Esophagus (tissue), 2 donors: ENCODE measurements around the gene UBA7. TPM values are rescaled to one million over a fixed set of nuclear protein-coding genes. Genes with fewer than 3 reads are reported as not detected.
"Not testable (repeated sequence)": the region's sequence is repeated elsewhere in the genome, so short reads cannot be mapped to it uniquely, and the experiment has no call there.

Experiments used
- H3K27ac ChIP-seq, 2 donors: one replicate each; pipeline ENCODE4 v1.5.1; 2013; ENCODE audit warnings: low read depth in 2 of 2, mild to moderate bottlenecking in 2 of 2, inconsistent platforms in 1 of 2, low read length in 1 of 2, moderate library complexity in 1 of 2
- H3K27me3 ChIP-seq, 2 donors: one replicate each; pipeline ENCODE4 v1.6.1; 2013; ENCODE audit warnings: low read length in 2 of 2, control low read depth in 1 of 2, mild to moderate bottlenecking in 1 of 2; ENCODE audit not compliant: insufficient read depth in 2 of 2, control insufficient read depth in 1 of 2
- H3K36me3 ChIP-seq, 2 donors: one replicate each; pipeline ENCODE4 v1.6.1; 2013; ENCODE audit warnings: low read length in 1 of 2; ENCODE audit not compliant: control insufficient read depth in 2 of 2, insufficient read depth in 2 of 2
- H3K4me1 ChIP-seq, 2 donors: one replicate each; pipeline ENCODE4 v1.6.1; 2013; ENCODE audit warnings: low read length in 1 of 2; ENCODE audit not compliant: control insufficient read depth in 2 of 2, insufficient read depth in 2 of 2
- H3K4me3 ChIP-seq, 2 donors: one replicate each; pipeline ENCODE4 v1.5.1; 2013; ENCODE audit warnings: low read length in 2 of 2, mild to moderate bottlenecking in 2 of 2, low read depth in 1 of 2, moderate library complexity in 1 of 2
- H3K9me3 ChIP-seq, 2 donors: one replicate each; pipeline ENCODE4 v1.6.1; 2013; ENCODE audit warnings: mild to moderate bottlenecking in 2 of 2, low read depth in 1 of 2, low read length in 1 of 2, moderate library complexity in 1 of 2; ENCODE audit not compliant: control insufficient read depth in 2 of 2, insufficient read depth in 1 of 2
- WGBS, 2 donors: extraction: QIAGEN DNeasy Blood & Tissue Kit; methylation state at CpG; one replicate each; pipeline ENCODE4 v1.1.7; 2013; 5-methylcytosine and 5-hydroxymethylcytosine counted together
- polyA plus RNA-seq, 2 donors: library from polyadenylated mRNA; stranded (reverse); fragments of 200-250 nt; gene quantifications; one replicate each; pipeline ENCODE4 v1.2.3, GENCODE V29; 2013
- donor health status: healthy with polysubstance abuse.
- donor health status: Bipolar disorder and iron deficiency.

The UBA7 gene
- polyA plus RNA-seq, 2 donors = 24.1 to 54.3 TPM

GRCh38 chr3:49776101-49776500 lies 37.7 kb downstream of the UBA7 start:
- not testable (repeated sequence) for H3K36me3 ChIP-seq, H3K4me1 ChIP-seq, H3K9me3 ChIP-seq

GRCh38 chr3:49775538-49775937 lies 38.2 kb downstream of the UBA7 start:
- Histone ChIP-seq H3K9me3 (no peaks in the 10 kb centered on the region), H3K36me3 (no peaks in the 10 kb centered on the region), H3K4me1 (no peaks in the 10 kb centered on the region), H3K27ac (no peak overlapping the region), H3K27me3 (no peaks in the 10 kb centered on the region), H3K4me3 (no peak overlapping the region)
- 66 to 67% methylated on average over 3 of the region's 3 CpGs for WGBS, 2 donors

More at GRCh38 chr3:49776101-49776500, 37.7 kb downstream of the UBA7 start:
- not testable (repeated sequence) for H3K27ac ChIP-seq, H3K4me3 ChIP-seq, H3K27me3 ChIP-seq
- 90 to 93% methylated on average over 8 of the region's 8 CpGs for WGBS, 2 donors

GRCh38 chr3:49772703-49773102 lies 41.0 kb downstream of the UBA7 start:
- H3K9me3 ChIP-seq = no peaks in the 10 kb centered on the region
- H3K27ac ChIP-seq = no peak overlapping the region
- H3K4me3 ChIP-seq = no peak overlapping the region
- 91 to 95% methylated on average over 2 of the region's 2 CpGs for WGBS, 2 donors
- no peaks in the 10 kb centered on the region for H3K4me1 ChIP-seq
- peaks cover 0 to 3% of the 10 kb centered on the region in 2 donors for H3K36me3 ChIP-seq
- no peaks in the 10 kb centered on the region for H3K27me3 ChIP-seq

- H3K4me3 ChIP-seq = no peak overlapping the region
- no peaks in the 10 kb centered on the region for H3K4me1 ChIP-seq
- no peaks in the 10 kb centered on the region for H3K27me3 ChIP-seq
- peaks cover 0 to 3% of the 10 kb centered on the region in 2 donors for H3K36me3 ChIP-seq
- H3K27ac ChIP-seq = no peak overlapping the region
- WGBS, 2 donors = 70 to 75% methylated on average over 1 of the region's 1 CpG
- H3K9me3 ChIP-seq = no peaks in the 10 kb centered on the region
These were observed 42.3 kb downstream of the UBA7 start for GRCh38 chr3:49771340-49771938.

GRCh38 chr3:49769926-49770325 lies 43.8 kb downstream of the UBA7 start:
- H3K9me3 ChIP-seq = no peaks in the 10 kb centered on the region
- H3K27me3 ChIP-seq = no peaks in the 10 kb centered on the region
- no peak overlapping the region for H3K27ac ChIP-seq
- no peaks in the 10 kb centered on the region for H3K4me1 ChIP-seq
- H3K4me3 ChIP-seq = no peak overlapping the region
- peaks cover 0 to 3% of the 10 kb centered on the region in 2 donors for H3K36me3 ChIP-seq

- Histone ChIP-seq H3K9me3 (no peaks in the 10 kb centered on the region), H3K27me3 (no peaks in the 10 kb centered on the region), H3K4me1 (no peaks in the 10 kb centered on the region), H3K36me3 (peaks cover 0 to 3% of the 10 kb centered on the region in 2 donors), H3K27ac (no peak overlapping the region), H3K4me3 (no peak overlapping the region)
- WGBS, 2 donors = 80 to 93% methylated on average over 3 of the region's 3 CpGs
These were observed 44.4 kb downstream of the UBA7 start for GRCh38 chr3:49769286-49769915.

GRCh38 chr3:49763981-49764380 lies 49.8 kb downstream of the UBA7 start:
- Histone ChIP-seq H3K27ac (no peak overlapping the region), H3K27me3 (no peaks in the 10 kb centered on the region), H3K4me1 (no peaks in the 10 kb centered on the region), H3K36me3 (no peaks in the 10 kb centered on the region), H3K9me3 (no peaks in the 10 kb centered on the region), H3K4me3 (no peak overlapping the region)
- WGBS, 2 donors = 97 to 99% methylated on average over 4 of the region's 4 CpGs

- H3K4me3 ChIP-seq = no peak overlapping the region
- no peak overlapping the region for H3K27ac ChIP-seq
- H3K36me3 ChIP-seq = no peaks in the 10 kb centered on the region
- WGBS, 2 donors = 90 to 94% methylated on average over 3 of the region's 3 CpGs
- H3K4me1 ChIP-seq = no peaks in the 10 kb centered on the region
- no peaks in the 10 kb centered on the region for H3K9me3 ChIP-seq
- H3K27me3 ChIP-seq = no peaks in the 10 kb centered on the region
These were observed 52.1 kb downstream of the UBA7 start for GRCh38 chr3:49761661-49762060.

- H3K4me1 ChIP-seq = no peaks in the 10 kb centered on the region
- no peaks in the 10 kb centered on the region for H3K27me3 ChIP-seq
- no peak overlapping the region for H3K4me3 ChIP-seq
- H3K36me3 ChIP-seq = no peaks in the 10 kb centered on the region
- 37 to 41% methylated on average over 1 of the region's 1 CpG for WGBS, 2 donors
- H3K27ac ChIP-seq = no peak overlapping the region
- H3K9me3 ChIP-seq = no peaks in the 10 kb centered on the region
These were observed 54.5 kb downstream of the UBA7 start for GRCh38 chr3:49759226-49759625.

- no peaks in the 10 kb centered on the region for H3K27me3 ChIP-seq
- WGBS, 2 donors = 65 to 73% methylated on average over 2 of the region's 2 CpGs
- H3K36me3 ChIP-seq = no peaks in the 10 kb centered on the region
- no peaks in the 10 kb centered on the region for H3K9me3 ChIP-seq
- no peaks in the 10 kb centered on the region for H3K4me1 ChIP-seq
- H3K27ac ChIP-seq = no peak overlapping the region
- no peak overlapping the region for H3K4me3 ChIP-seq
These were observed 56.6 kb downstream of the UBA7 start for GRCh38 chr3:49757197-49757596.
